WTC11 (cell line): Measurements from ENCODE around the gene BBS9. TPM values are rescaled to one million over a fixed set of nuclear protein-coding genes. Genes with fewer than 3 reads are reported as not detected.

Experiments
- ATAC-seq: fragments of 200-7000 bp; cut with Tn5 transposase; 2 replicates; pipeline ENCODE4 v1.10.0; 2021; ENCODE audit warnings: mild to moderate bottlenecking, moderate library complexity
- CTCF ChIA-PET: fragments of 300-600 bp; sonication (Branson Sonifier 250); formaldehyde crosslinking; loops from one replicate; lab custom pipeline; 2021; ENCODE audit warnings: antibody characterized with exemption; lab: Charles Lee
- POLR2A ChIA-PET: fragments of 350-600 bp; sonication (Branson Sonifier 250); formaldehyde crosslinking; loops from one replicate; lab custom pipeline; 2021; ENCODE audit warnings: antibody characterized with exemption; lab: Charles Lee
- DNase-seq: peaks from one replicate; pipeline ENCODE4 v3.0.0; 2021; ENCODE audit warnings: low spot score
- H3K27ac Mint-ChIP-seq: 2 replicates; pipeline ENCODE4 v1.8.0; 2021; ENCODE audit warnings: mixed read lengths
- H3K27me3 Mint-ChIP-seq: 2 replicates; pipeline ENCODE4 v1.8.0; 2021; ENCODE audit warnings: low read depth, mild to moderate bottlenecking, moderate library complexity, mixed read lengths
- H3K36me3 Mint-ChIP-seq: 2 replicates; pipeline ENCODE4 v1.8.0; 2021; ENCODE audit warnings: mixed read lengths
- H3K4me1 Mint-ChIP-seq: 2 replicates; pipeline ENCODE4 v1.8.0; 2022; ENCODE audit warnings: mixed read lengths
- H3K4me3 Mint-ChIP-seq: 2 replicates; pipeline ENCODE4 v1.8.0; 2021; ENCODE audit warnings: mild to moderate bottlenecking, moderate library complexity, mixed read lengths
- H3K9me3 Mint-ChIP-seq: 2 replicates; pipeline ENCODE4 v1.8.0; 2021; ENCODE audit warnings: mixed read lengths
- ATF1 ChIP-seq: sonication (generic); formaldehyde crosslinking; IDR thresholded peaks from 2 replicates; pipeline ENCODE4 v1.8.1; 2023; ENCODE audit warnings: mild to moderate bottlenecking, moderate library complexity, missing genetic modification reagents
- CREB1 ChIP-seq: sonication (generic); formaldehyde crosslinking; IDR thresholded peaks from 2 replicates; pipeline ENCODE4 v1.8.0; 2023; ENCODE audit warnings: mild to moderate bottlenecking, missing genetic modification reagents
- ELF4 ChIP-seq: sonication (generic); formaldehyde crosslinking; IDR thresholded peaks from 2 replicates; pipeline ENCODE4 v1.8.1; 2022; ENCODE audit warnings: low read depth, mild to moderate bottlenecking, moderate library complexity, missing genetic modification reagents
- FOXJ3 ChIP-seq: sonication (generic); formaldehyde crosslinking; IDR thresholded peaks from 2 replicates; pipeline ENCODE4 v1.9.0; 2021; ENCODE audit warnings: missing genetic modification reagents, mild to moderate bottlenecking, borderline replicate concordance
- FOXP1 ChIP-seq: sonication (generic); formaldehyde crosslinking; IDR thresholded peaks from 2 replicates; pipeline ENCODE4 v1.8.0; 2022; ENCODE audit warnings: missing genetic modification reagents, mild to moderate bottlenecking, moderate library complexity, borderline replicate concordance
- IRF2 ChIP-seq: sonication (generic); formaldehyde crosslinking; IDR thresholded peaks from 2 replicates; pipeline ENCODE4 v1.8.0; 2022; ENCODE audit warnings: low read depth, missing genetic modification reagents, borderline replicate concordance
- KAT7 ChIP-seq: sonication (generic); formaldehyde crosslinking; IDR thresholded peaks from 2 replicates; pipeline ENCODE4 v1.8.1; 2023; ENCODE audit warnings: missing genetic modification reagents, mild to moderate bottlenecking, borderline replicate concordance
- NFATC4 ChIP-seq: fragments of 250-450 bp; sonication (Bioruptor Pico); IDR thresholded peaks from 2 replicates; pipeline ENCODE4 v1.9.0; 2021; ENCODE audit warnings: mild to moderate bottlenecking
- OVOL2 ChIP-seq: fragments of 250-450 bp; sonication (Bioruptor Pico); IDR thresholded peaks from 2 replicates; pipeline ENCODE4 v1.9.0; 2021; ENCODE audit warnings: mild to moderate bottlenecking, borderline replicate concordance
- PRRX2 ChIP-seq: fragments of 250-450 bp; sonication (Bioruptor Pico); IDR thresholded peaks from 2 replicates; pipeline ENCODE4 v1.8.0; 2021; ENCODE audit warnings: mild to moderate bottlenecking
- TEAD1 ChIP-seq: sonication (generic); formaldehyde crosslinking; IDR thresholded peaks from 2 replicates; pipeline ENCODE4 v1.8.0; 2022; ENCODE audit warnings: mild to moderate bottlenecking, missing genetic modification reagents
- TP53 ChIP-seq: sonication (generic); formaldehyde crosslinking; IDR thresholded peaks from 2 replicates; pipeline ENCODE4 v1.8.1; 2023; ENCODE audit warnings: mild to moderate bottlenecking, missing genetic modification reagents
- ZNF219 ChIP-seq: sonication (generic); formaldehyde crosslinking; IDR thresholded peaks from 2 replicates; pipeline ENCODE4 v1.8.0; 2023; ENCODE audit warnings: missing genetic modification reagents, mild to moderate bottlenecking, borderline replicate concordance
- ZNF396 ChIP-seq: fragments of 250-450 bp; sonication (Bioruptor Pico); IDR thresholded peaks from 2 replicates; pipeline ENCODE4 v1.8.0; 2021; ENCODE audit warnings: mild to moderate bottlenecking, moderate library complexity, borderline replicate concordance
- total RNA-seq: library from RNA; stranded (reverse); gene quantifications from 3 replicates; pipeline ENCODE4 v1.2.3, GENCODE V29; 2021
- TF ChIP-seq, protein P1 (sequence below): sonication (generic); formaldehyde crosslinking; conservative IDR thresholded peaks from 2 replicates; pipeline ENCODE4 v1.8.1; 2023; ENCODE audit warnings: mild to moderate bottlenecking, low read depth, missing genetic modification reagents, moderate library complexity
- TF ChIP-seq, protein P2 (sequence below): fragments of 200-600 bp; IDR thresholded peaks from 2 replicates; pipeline ENCODE4 v1.8.0; 2022; ENCODE audit warnings: antibody characterized with exemption
- TF ChIP-seq, protein P3 (sequence below): sonication (generic); formaldehyde crosslinking; IDR thresholded peaks from 2 replicates; pipeline ENCODE4 v1.8.1; 2022; ENCODE audit warnings: mild to moderate bottlenecking, missing genetic modification reagents, moderate library complexity, borderline replicate concordance
- TF ChIP-seq, protein P4 (sequence below): fragments of 250-450 bp; sonication (Bioruptor Pico); IDR thresholded peaks from 2 replicates; pipeline ENCODE4 v1.9.0; 2021; ENCODE audit warnings: mild to moderate bottlenecking
- TF ChIP-seq, protein P5 (sequence below): sonication (generic); formaldehyde crosslinking; IDR thresholded peaks from 2 replicates; pipeline ENCODE4 v1.8.1; 2023; ENCODE audit warnings: mild to moderate bottlenecking, moderate library complexity, missing genetic modification reagents
- TF ChIP-seq, protein P6 (sequence below): sonication (generic); formaldehyde crosslinking; IDR thresholded peaks from 2 replicates; pipeline ENCODE4 v1.8.1; 2022; ENCODE audit warnings: low read depth, mild to moderate bottlenecking, moderate library complexity, missing genetic modification reagents, borderline replicate concordance
- TF ChIP-seq, protein P7 (sequence below): sonication (generic); formaldehyde crosslinking; IDR thresholded peaks from 2 replicates; pipeline ENCODE4 v1.8.1; 2022; ENCODE audit warnings: mild to moderate bottlenecking, moderate library complexity, missing genetic modification reagents
- TF ChIP-seq, protein P8 (sequence below): sonication (generic); formaldehyde crosslinking; IDR thresholded peaks from 2 replicates; pipeline ENCODE4 v1.8.1; 2022; ENCODE audit warnings: missing genetic modification reagents, borderline replicate concordance

Gene BBS9
- total RNA-seq, 1 experiment from 2014 or later, result 56.6 TPM

DNA sequence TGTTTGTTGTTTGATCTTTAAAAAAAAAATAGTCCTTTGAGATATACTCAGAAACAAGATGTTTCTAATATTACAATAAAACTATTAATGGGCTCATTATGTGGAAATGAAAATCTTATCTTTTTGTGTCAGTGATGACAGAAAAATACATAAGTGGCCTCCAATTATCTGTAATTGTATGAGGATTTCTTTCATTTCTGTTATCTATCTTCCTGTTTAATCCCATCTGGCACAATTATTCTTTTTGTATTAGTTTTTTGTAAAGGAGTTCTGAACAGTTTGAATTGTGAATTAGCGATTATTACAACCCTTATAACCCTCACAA lies 270.8 kb downstream of the BBS9 start (continued):
- TF ChIP-seq, protein P1, sequence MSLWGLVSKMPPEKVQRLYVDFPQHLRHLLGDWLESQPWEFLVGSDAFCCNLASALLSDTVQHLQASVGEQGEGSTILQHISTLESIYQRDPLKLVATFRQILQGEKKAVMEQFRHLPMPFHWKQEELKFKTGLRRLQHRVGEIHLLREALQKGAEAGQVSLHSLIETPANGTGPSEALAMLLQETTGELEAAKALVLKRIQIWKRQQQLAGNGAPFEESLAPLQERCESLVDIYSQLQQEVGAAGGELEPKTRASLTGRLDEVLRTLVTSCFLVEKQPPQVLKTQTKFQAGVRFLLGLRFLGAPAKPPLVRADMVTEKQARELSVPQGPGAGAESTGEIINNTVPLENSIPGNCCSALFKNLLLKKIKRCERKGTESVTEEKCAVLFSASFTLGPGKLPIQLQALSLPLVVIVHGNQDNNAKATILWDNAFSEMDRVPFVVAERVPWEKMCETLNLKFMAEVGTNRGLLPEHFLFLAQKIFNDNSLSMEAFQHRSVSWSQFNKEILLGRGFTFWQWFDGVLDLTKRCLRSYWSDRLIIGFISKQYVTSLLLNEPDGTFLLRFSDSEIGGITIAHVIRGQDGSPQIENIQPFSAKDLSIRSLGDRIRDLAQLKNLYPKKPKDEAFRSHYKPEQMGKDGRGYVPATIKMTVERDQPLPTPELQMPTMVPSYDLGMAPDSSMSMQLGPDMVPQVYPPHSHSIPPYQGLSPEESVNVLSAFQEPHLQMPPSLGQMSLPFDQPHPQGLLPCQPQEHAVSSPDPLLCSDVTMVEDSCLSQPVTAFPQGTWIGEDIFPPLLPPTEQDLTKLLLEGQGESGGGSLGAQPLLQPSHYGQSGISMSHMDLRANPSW (CRISPR knock-in tag), result no peak
- TF ChIP-seq TEAD1 (CRISPR knock-in tag), result no peak
- TF ChIP-seq, protein P2, sequence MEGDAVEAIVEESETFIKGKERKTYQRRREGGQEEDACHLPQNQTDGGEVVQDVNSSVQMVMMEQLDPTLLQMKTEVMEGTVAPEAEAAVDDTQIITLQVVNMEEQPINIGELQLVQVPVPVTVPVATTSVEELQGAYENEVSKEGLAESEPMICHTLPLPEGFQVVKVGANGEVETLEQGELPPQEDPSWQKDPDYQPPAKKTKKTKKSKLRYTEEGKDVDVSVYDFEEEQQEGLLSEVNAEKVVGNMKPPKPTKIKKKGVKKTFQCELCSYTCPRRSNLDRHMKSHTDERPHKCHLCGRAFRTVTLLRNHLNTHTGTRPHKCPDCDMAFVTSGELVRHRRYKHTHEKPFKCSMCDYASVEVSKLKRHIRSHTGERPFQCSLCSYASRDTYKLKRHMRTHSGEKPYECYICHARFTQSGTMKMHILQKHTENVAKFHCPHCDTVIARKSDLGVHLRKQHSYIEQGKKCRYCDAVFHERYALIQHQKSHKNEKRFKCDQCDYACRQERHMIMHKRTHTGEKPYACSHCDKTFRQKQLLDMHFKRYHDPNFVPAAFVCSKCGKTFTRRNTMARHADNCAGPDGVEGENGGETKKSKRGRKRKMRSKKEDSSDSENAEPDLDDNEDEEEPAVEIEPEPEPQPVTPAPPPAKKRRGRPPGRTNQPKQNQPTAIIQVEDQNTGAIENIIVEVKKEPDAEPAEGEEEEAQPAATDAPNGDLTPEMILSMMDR, result no peak
- TF ChIP-seq ZNF396 (CRISPR knock-in tag), result no peak
- TF ChIP-seq FOXP1 (CRISPR knock-in tag), result no peak
- TF ChIP-seq OVOL2 (CRISPR knock-in tag), result no peak
- TF ChIP-seq KAT7 (CRISPR knock-in tag), result no peak
- TF ChIP-seq ATF1 (CRISPR knock-in tag), result no peak

DNA sequence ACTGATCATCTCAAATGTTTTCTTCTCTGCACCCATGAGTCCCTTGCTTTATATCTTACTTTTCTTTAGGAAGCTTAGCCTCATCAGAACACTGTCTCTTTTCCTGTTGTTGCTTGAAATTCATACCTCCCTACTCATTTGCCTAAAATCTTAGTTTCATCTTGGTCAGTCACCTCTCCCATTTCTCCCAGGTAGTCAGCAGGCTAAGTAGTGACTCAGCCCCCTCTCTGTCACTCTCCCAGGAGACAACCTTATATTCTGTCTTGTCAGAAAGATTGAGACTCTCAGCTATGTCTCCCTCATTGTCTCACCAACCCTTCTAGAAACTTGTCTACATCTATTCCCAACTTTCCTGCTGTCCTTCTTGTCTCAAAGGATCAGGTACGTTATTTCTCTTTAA lies 280.9 kb downstream of the BBS9 start:
- Mint-ChIP-seq H3K27me3 (no peaks in the 10 kb centered on the region; the same call in 1 of the 2 replicates), H3K4me3 (no peak overlapping the region), H3K36me3 (peaks cover 43% of the 10 kb centered on the region), H3K9me3 (peaks cover 36% of the 10 kb centered on the region), H3K27ac (no peak overlapping the region), H3K4me1 (no peaks in the 10 kb centered on the region)
- CTCF ChIA-PET, result no interaction called here
- ATAC-seq (no peak), DNase-seq (no peak)
- POLR2A ChIA-PET, result no interaction called here
- TF ChIP-seq ZNF219 (no peak), CREB1 (CRISPR knock-in tag) (no peak), ELF4 (no peak), IRF2 (no peak), NFATC4 (CRISPR knock-in tag) (no peak), FOXJ3 (CRISPR knock-in tag) (no peak), PRRX2 (CRISPR knock-in tag) (no peak), TP53 (CRISPR knock-in tag) (no peak), ZNF396 (CRISPR knock-in tag) (no peak)
- TF ChIP-seq, protein P3, sequence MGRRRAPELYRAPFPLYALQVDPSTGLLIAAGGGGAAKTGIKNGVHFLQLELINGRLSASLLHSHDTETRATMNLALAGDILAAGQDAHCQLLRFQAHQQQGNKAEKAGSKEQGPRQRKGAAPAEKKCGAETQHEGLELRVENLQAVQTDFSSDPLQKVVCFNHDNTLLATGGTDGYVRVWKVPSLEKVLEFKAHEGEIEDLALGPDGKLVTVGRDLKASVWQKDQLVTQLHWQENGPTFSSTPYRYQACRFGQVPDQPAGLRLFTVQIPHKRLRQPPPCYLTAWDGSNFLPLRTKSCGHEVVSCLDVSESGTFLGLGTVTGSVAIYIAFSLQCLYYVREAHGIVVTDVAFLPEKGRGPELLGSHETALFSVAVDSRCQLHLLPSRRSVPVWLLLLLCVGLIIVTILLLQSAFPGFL (CRISPR knock-in tag), result no peak
- TF ChIP-seq, protein P4, sequence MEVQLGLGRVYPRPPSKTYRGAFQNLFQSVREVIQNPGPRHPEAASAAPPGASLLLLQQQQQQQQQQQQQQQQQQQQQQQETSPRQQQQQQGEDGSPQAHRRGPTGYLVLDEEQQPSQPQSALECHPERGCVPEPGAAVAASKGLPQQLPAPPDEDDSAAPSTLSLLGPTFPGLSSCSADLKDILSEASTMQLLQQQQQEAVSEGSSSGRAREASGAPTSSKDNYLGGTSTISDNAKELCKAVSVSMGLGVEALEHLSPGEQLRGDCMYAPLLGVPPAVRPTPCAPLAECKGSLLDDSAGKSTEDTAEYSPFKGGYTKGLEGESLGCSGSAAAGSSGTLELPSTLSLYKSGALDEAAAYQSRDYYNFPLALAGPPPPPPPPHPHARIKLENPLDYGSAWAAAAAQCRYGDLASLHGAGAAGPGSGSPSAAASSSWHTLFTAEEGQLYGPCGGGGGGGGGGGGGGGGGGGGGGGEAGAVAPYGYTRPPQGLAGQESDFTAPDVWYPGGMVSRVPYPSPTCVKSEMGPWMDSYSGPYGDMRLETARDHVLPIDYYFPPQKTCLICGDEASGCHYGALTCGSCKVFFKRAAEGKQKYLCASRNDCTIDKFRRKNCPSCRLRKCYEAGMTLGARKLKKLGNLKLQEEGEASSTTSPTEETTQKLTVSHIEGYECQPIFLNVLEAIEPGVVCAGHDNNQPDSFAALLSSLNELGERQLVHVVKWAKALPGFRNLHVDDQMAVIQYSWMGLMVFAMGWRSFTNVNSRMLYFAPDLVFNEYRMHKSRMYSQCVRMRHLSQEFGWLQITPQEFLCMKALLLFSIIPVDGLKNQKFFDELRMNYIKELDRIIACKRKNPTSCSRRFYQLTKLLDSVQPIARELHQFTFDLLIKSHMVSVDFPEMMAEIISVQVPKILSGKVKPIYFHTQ, result no peak
- TF ChIP-seq, protein P5, sequence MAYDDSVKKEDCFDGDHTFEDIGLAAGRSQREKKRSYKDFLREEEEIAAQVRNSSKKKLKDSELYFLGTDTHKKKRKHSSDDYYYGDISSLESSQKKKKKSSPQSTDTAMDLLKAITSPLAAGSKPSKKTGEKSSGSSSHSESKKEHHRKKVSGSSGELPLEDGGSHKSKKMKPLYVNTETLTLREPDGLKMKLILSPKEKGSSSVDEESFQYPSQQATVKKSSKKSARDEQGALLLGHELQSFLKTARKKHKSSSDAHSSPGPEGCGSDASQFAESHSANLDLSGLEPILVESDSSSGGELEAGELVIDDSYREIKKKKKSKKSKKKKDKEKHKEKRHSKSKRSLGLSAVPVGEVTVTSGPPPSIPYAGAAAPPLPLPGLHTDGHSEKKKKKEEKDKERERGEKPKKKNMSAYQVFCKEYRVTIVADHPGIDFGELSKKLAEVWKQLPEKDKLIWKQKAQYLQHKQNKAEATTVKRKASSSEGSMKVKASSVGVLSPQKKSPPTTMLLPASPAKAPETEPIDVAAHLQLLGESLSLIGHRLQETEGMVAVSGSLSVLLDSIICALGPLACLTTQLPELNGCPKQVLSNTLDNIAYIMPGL (CRISPR knock-in tag), result no peak
- TF ChIP-seq, protein P6, sequence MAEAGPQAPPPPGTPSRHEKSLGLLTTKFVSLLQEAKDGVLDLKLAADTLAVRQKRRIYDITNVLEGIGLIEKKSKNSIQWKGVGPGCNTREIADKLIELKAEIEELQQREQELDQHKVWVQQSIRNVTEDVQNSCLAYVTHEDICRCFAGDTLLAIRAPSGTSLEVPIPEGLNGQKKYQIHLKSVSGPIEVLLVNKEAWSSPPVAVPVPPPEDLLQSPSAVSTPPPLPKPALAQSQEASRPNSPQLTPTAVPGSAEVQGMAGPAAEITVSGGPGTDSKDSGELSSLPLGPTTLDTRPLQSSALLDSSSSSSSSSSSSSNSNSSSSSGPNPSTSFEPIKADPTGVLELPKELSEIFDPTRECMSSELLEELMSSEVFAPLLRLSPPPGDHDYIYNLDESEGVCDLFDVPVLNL (CRISPR knock-in tag), result no peak
- TF ChIP-seq, protein P7, sequence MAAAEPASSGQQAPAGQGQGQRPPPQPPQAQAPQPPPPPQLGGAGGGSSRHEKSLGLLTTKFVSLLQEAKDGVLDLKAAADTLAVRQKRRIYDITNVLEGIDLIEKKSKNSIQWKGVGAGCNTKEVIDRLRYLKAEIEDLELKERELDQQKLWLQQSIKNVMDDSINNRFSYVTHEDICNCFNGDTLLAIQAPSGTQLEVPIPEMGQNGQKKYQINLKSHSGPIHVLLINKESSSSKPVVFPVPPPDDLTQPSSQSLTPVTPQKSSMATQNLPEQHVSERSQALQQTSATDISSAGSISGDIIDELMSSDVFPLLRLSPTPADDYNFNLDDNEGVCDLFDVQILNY, result no peak
- TF ChIP-seq, protein P8, sequence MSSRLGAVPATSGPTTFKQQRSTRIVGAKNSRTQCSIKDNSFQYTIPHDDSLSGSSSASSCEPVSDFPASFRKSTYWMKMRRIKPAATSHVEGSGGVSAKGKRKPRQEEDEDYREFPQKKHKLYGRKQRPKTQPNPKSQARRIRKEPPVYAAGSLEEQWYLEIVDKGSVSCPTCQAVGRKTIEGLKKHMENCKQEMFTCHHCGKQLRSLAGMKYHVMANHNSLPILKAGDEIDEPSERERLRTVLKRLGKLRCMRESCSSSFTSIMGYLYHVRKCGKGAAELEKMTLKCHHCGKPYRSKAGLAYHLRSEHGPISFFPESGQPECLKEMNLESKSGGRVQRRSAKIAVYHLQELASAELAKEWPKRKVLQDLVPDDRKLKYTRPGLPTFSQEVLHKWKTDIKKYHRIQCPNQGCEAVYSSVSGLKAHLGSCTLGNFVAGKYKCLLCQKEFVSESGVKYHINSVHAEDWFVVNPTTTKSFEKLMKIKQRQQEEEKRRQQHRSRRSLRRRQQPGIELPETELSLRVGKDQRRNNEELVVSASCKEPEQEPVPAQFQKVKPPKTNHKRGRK (CRISPR knock-in tag), result no peak
